ENCODE results near the gene ZEB1.
"Not testable (repeated sequence)": the region's sequence is repeated elsewhere in the genome, so short reads cannot be mapped to it uniquely, and the experiment has no call there.

- TF ChIP-seq EZH2 (IDR thresholded peaks at IDR 0.05); POLR2AphosphoS5 (IDR thresholded peaks at IDR 0.05; ENCODE audit: borderline replicate concordance, low read depth, low read length); FOXP2 (optimal IDR thresholded peaks at IDR 0.05; ENCODE audit: control extremely low read depth, extremely low read length, insufficient read depth): not testable (repeated sequence)
Measured at GRCh38 chr10:31428499-31428898, 109.5 kb downstream of the ZEB1 start.
